ENCODE data around the gene LRCH1. TPM values are rescaled to one million over a fixed set of nuclear protein-coding genes. Genes with fewer than 3 reads are reported as not detected.

Gene LRCH1
- total and polyA plus RNA-seq, 4 donors, result 2.6 to 6.6 (median 3.4) TPM

GRCh38 chr13:46672338-46673090 lies 119.5 kb downstream of the LRCH1 start:
- WGBS, result 75% methylated on average over 15 of the region's 15 CpGs
- peak overlapping the region; percentile 47 to 60 for H3K9ac ChIP-seq (ENCODE audit: low read depth in 1 of 2, low read length in 2 of 2)

More at GRCh38 chr13:46672338-46673090, 119.5 kb downstream of the LRCH1 start:
- H3K36me3 ChIP-seq (ENCODE audit: control insufficient read depth in 4 of 4, insufficient read depth in 3 of 4, low read depth in 1 of 4, low read length in 3 of 4), result no peaks in the 10 kb centered on the region
- TF ChIP-seq YY1 (IDR thresholded peaks at IDR 0.05) (no peak), REST (IDR thresholded peaks at IDR 0.05) (no peak), SP1 (IDR thresholded peaks at IDR 0.05) (no peak), FOXA2 (IDR thresholded peaks at IDR 0.05) (no peak), RXRA (IDR thresholded peaks at IDR 0.05) (no peak), JUND (IDR thresholded peaks at IDR 0.05) (no peak), HNF4G (IDR thresholded peaks at IDR 0.05) (no peak), ATF3 (IDR thresholded peaks at IDR 0.05) (no peak), MAX (IDR thresholded peaks at IDR 0.05) (no peak), CTCF (IDR thresholded peaks at IDR 0.05; ENCODE audit: low read depth, low read length, missing input control) (no peak), RAD21 (IDR thresholded peaks at IDR 0.05) (no peak), NR2F2 (IDR thresholded peaks at IDR 0.05) (no peak), GABPA (IDR thresholded peaks at IDR 0.05 in 1 of 2, conservative IDR thresholded peaks at IDR 0.05 in 1 of 2) (no peak), HNF4A (conservative IDR thresholded peaks at IDR 0.05) (no peak), EGR1 (IDR thresholded peaks at IDR 0.05; ENCODE audit: low read depth in 2 of 2) (no peak), TAF1 (conservative IDR thresholded peaks at IDR 0.05) (no peak)
- H3K9me3 ChIP-seq (ENCODE audit: control insufficient read depth in 4 of 4, low read length in 3 of 4), result no peaks in the 10 kb centered on the region
- no peak overlapping the region for H3K4me3 ChIP-seq (ENCODE audit: low read depth in 1 of 3, low read length in 3 of 3)
- DNase-seq (ENCODE audit: low spot score), result no peak
- peak overlapping the region; percentile 62 to 66 for H3K27ac ChIP-seq (ENCODE audit: low read depth in 1 of 2, low read length in 2 of 2)
- H3K4me1 ChIP-seq (ENCODE audit: control insufficient read depth in 4 of 4, insufficient read depth in 4 of 4, low read length in 3 of 4), result peaks cover 4 to 45% (median 22%) of the 10 kb centered on the region in 4 donors
- no peaks in the 10 kb centered on the region for H3K27me3 ChIP-seq (ENCODE audit: control insufficient read depth in 4 of 4, insufficient read depth in 4 of 4, low read length in 3 of 4)
